OCI-LY3 (cell line): ENCODE results near the gene PROM1.

Experiments used
- H2AFZ ChIP-seq: fragments of 200-600, 300-600 bp; shearing (Covaris generic); 2 replicates; pipeline ENCODE4 v1.6.0; 2014; ENCODE audit warnings: antibody characterized with exemption, low read depth, low read length
- H3K27ac ChIP-seq: fragments of 200-600, 300-600 bp; sonication (generic); 2 replicates; pipeline ENCODE4 v1.5.1; 2014; ENCODE audit warnings: mild to moderate bottlenecking, low read length, moderate library complexity, mixed read lengths
- H3K27me3 ChIP-seq: fragments of 200-600, 300-600 bp; sonication (generic); 2 replicates; pipeline ENCODE4 v1.6.1; 2014; ENCODE audit warnings: low read depth, low read length, mixed read lengths
- H3K36me3 ChIP-seq: fragments of 200-600, 300-600 bp; sonication (generic); replicated peaks from 2 replicates; pipeline ENCODE3; 2014; ENCODE audit warnings: low read depth, low read length, mixed read lengths
- H3K4me1 ChIP-seq: fragments of 300-600, 200-600 bp; sonication (generic); 2 replicates; pipeline ENCODE4 v1.6.1; 2014; ENCODE audit warnings: low read length, mixed read lengths
- H3K4me2 ChIP-seq: fragments of 200-600, 300-600 bp; sonication (generic); 2 replicates; pipeline ENCODE4 v1.6.1; 2014; ENCODE audit warnings: low read length, mixed read lengths
- H3K4me3 ChIP-seq: fragments of 300-600, 200-600 bp; sonication (generic); 2 replicates; pipeline ENCODE4 v1.5.1; 2014; ENCODE audit warnings: antibody characterized with exemption, mild to moderate bottlenecking, low read length, moderate library complexity
- H3K79me2 ChIP-seq: fragments of 300-600, 200-600 bp; shearing (Covaris generic); 2 replicates; pipeline ENCODE4 v1.6.1; 2014; ENCODE audit warnings: mild to moderate bottlenecking, low read length, mixed read lengths
- H3K9ac ChIP-seq: fragments of 300-600, 200-600 bp; shearing (Covaris generic); 2 replicates; pipeline ENCODE4 v1.6.0; 2014; ENCODE audit warnings: mild to moderate bottlenecking, low read length, moderate library complexity
- H3K9me3 ChIP-seq: fragments of 200-600, 300-600 bp; shearing (Covaris generic); 2 replicates; pipeline ENCODE4 v1.6.1; 2014; ENCODE audit warnings: low read length, mixed read lengths; ENCODE audit not compliant: insufficient read depth
- H4K20me1 ChIP-seq: fragments of 200-600, 300-600 bp; sonication (generic); 2 replicates; pipeline ENCODE4 v1.6.1; 2016; ENCODE audit warnings: low read length, mixed read lengths; ENCODE audit not compliant: insufficient read depth
- EZH2phosphoT487 ChIP-seq: fragments of 200-600 bp; shearing (Covaris generic); IDR thresholded peaks from 2 replicates; pipeline ENCODE4 v1.6.1; 2018; ENCODE audit warnings: antibody characterized with exemption, mixed run types, low read depth
- TF ChIP-seq, protein P1 (sequence below): fragments of 200-600, 300-600 bp; sonication (generic); IDR thresholded peaks from 2 replicates; pipeline ENCODE4 v1.5.1; 2014; ENCODE audit warnings: antibody characterized with exemption, low read length, low read depth

The PROM1 gene

DNA sequence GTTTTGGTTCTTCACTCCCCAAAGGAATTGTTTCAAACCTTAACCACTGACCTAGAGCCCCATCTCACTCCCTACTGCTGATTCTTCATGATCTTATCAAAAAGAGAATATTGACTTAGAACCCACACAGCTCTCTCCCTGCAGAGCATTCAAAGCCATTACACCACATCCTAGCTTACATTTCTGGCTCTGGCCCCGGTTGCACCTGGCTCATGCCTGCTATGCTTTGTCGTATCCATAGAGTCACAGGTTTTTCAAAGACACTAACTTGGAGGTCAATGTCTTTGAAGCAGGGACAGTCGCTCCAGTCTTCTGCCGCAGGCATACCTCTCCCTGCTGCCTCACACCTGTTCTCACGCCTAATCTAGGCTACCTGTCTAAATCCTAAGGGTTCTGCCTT lies 78.1 kb downstream of the PROM1 start:
- Histone ChIP-seq H3K27me3 (peaks cover 24% of the 10 kb centered on the region), H3K4me2 (no peak overlapping the region), H2AFZ (no peak overlapping the region), H3K9ac (no peak overlapping the region), H3K9me3 (no peaks in the 10 kb centered on the region), H3K27ac (no peak overlapping the region), H3K79me2 (no peaks in the 10 kb centered on the region), H3K36me3 (no peaks in the 10 kb centered on the region), H3K4me1 (peaks cover 3% of the 10 kb centered on the region; the same call in 1 of the 2 replicates), H3K4me3 (no peak overlapping the region), H4K20me1 (no peaks in the 10 kb centered on the region)
- TF ChIP-seq, protein P1, sequence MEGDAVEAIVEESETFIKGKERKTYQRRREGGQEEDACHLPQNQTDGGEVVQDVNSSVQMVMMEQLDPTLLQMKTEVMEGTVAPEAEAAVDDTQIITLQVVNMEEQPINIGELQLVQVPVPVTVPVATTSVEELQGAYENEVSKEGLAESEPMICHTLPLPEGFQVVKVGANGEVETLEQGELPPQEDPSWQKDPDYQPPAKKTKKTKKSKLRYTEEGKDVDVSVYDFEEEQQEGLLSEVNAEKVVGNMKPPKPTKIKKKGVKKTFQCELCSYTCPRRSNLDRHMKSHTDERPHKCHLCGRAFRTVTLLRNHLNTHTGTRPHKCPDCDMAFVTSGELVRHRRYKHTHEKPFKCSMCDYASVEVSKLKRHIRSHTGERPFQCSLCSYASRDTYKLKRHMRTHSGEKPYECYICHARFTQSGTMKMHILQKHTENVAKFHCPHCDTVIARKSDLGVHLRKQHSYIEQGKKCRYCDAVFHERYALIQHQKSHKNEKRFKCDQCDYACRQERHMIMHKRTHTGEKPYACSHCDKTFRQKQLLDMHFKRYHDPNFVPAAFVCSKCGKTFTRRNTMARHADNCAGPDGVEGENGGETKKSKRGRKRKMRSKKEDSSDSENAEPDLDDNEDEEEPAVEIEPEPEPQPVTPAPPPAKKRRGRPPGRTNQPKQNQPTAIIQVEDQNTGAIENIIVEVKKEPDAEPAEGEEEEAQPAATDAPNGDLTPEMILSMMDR, result no peak
- TF ChIP-seq EZH2phosphoT487, result no peak

DNA sequence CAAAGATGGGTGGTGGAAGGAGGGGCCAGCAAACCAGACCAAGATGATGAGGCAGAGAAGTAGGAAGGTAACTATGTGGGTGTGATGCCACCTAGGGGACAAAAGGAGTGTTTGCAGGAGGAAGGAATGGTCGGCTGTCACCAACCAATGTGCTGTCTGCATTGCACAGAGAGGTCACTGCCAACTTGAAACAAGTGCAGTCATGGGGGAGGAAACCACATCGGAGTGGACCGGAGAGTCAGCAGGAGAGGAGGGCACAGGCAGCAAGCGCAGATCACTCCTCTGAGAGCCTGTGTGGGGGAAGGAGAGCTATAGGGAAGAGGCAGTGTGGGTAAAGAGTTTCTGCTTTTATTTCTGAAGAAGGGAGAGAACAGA lies 82.4 kb downstream of the PROM1 start:
- Histone ChIP-seq H3K79me2 (no peaks in the 10 kb centered on the region), H3K9me3 (no peaks in the 10 kb centered on the region), H3K4me3 (peak overlapping the region; percentile 55), H3K27me3 (peaks cover 21% of the 10 kb centered on the region), H2AFZ (peak overlapping the region; percentile 88), H3K9ac (0 out of 2 replicates have a peak overlapping the region, but pooled peaks have one; percentile 18), H4K20me1 (no peaks in the 10 kb centered on the region), H3K27ac (no peak overlapping the region), H3K4me2 (peak overlapping the region; percentile 71), H3K4me1 (peaks cover 3% of the 10 kb centered on the region; the same call in 1 of the 2 replicates), H3K36me3 (no peaks in the 10 kb centered on the region)
- TF ChIP-seq, protein P1, result peak; percentile 89
- TF ChIP-seq EZH2phosphoT487, result no peak

DNA sequence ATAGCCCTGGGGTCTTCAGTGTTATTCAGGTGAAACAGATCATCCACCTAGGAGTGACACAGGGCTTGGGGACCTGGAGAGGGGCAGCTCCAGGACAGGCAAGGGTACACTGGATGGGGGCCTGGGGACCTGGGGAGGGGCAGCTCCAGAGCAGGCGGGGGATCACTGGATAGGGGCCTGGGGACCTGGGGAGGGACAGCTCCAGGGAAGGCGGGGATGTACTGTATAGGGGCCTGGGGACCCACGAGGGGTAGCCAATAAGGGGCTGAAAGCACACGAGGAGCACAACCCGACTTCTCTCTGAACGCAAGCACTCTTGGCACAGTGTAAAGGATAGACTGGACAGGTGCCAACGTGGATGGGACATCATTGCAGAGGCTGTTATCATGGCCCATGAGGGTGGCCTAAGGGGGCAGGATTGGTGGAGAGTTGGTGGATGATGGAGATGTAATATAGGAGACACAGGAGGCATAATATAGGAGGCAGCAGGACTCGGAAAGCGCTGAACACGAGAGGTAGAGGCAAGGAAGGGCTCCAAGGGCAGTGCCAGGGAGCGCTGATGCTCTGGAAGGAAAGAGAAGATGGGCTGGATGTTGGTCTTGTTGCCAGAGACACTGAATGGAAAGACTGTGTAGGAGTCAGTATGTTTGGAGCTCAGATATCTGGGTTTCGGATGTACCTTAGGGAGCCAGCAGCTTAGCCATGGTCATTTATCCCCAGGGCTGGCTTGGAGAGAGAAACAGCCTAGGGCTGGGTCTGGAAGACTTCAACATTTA lies 82.9 kb downstream of the PROM1 start:
- Histone ChIP-seq H3K4me2 (0 out of 2 replicates have a peak overlapping the region, but pooled peaks have one; percentile 71), H3K36me3 (no peaks in the 10 kb centered on the region)

DNA sequence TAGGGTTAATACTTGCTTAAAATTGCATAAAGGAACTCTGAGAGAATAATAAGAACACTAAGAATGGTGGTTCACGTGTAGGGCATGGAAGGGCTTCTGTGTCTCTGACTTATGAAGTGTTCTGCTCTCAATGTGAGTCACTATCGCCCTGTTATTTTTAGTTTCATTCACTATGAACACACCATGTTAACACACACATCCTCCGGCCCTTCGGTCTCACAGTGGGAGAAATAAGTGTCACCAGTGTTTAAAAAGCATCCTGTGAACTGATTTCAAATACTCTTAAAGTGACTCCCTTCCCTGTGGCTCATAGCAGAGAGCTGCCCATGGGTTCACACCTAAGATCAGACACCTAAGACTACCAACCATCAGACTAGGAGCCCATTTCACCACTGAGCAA lies 87.0 kb downstream of the PROM1 start:
- no peak overlapping the region for H3K9ac ChIP-seq
- no peaks in the 10 kb centered on the region for H3K36me3 ChIP-seq
- no peak overlapping the region for H3K4me2 ChIP-seq

More for the DNA sequence above, 82.9 kb downstream of the PROM1 start:
- Histone ChIP-seq H3K9me3 (no peaks in the 10 kb centered on the region), H3K4me1 (peaks cover 3% of the 10 kb centered on the region; the same call in 1 of the 2 replicates), H4K20me1 (no peaks in the 10 kb centered on the region), H3K9ac (no peak overlapping the region), H3K79me2 (no peaks in the 10 kb centered on the region), H3K27ac (no peak overlapping the region), H3K27me3 (peaks cover 21% of the 10 kb centered on the region), H3K4me3 (no peak overlapping the region), H2AFZ (peak overlapping the region; percentile 88)
- TF ChIP-seq EZH2phosphoT487, result no peak
- TF ChIP-seq, protein P1, result no peak

More for the DNA sequence above, 87.0 kb downstream of the PROM1 start:
- Histone ChIP-seq H3K4me1 (peaks cover 3% of the 10 kb centered on the region; the same call in 1 of the 2 replicates), H4K20me1 (no peaks in the 10 kb centered on the region), H3K4me3 (no peak overlapping the region), H3K9me3 (no peaks in the 10 kb centered on the region), H3K79me2 (no peaks in the 10 kb centered on the region), H3K27me3 (peaks cover 11% of the 10 kb centered on the region), H2AFZ (no peak overlapping the region), H3K27ac (no peak overlapping the region)
- TF ChIP-seq EZH2phosphoT487, result no peak
- TF ChIP-seq, protein P1, result no peak
